GM23338 (cell line): ENCODE measurements around the gene STAMBP. TPM values are rescaled to one million over a fixed set of nuclear protein-coding genes. Genes with fewer than 3 reads are reported as not detected.

Experiments
- ATAC-seq: fragments of 200-7000 bp; cut with Tn5 transposase; 3 replicates; pipeline ENCODE4 v1.9.1; 2020
- DNase-seq: peaks from one replicate; pipeline ENCODE4 v3.0.0-alpha.2; 2015; ENCODE audit warnings: low spot score
- H2AFZ ChIP-seq: fragments of 200-600 bp; sonication (generic); 2 replicates; pipeline ENCODE4 v1.8.0; 2016; ENCODE audit warnings: antibody characterized with exemption, mild to moderate bottlenecking, moderate library complexity
- H3F3A ChIP-seq: fragments of 200-600 bp; sonication (generic); replicated peaks from 2 replicates; pipeline ENCODE4 v1.8.0; 2017; ENCODE audit warnings: antibody characterized with exemption, mixed run types, low read depth
- H3K27ac ChIP-seq: fragments of 200-600 bp; sonication (generic); 2 replicates; pipeline ENCODE4 v1.6.1; 2016; ENCODE audit warnings: low read depth
- H3K27me3 ChIP-seq: fragments of 200-600 bp; sonication (generic); 2 replicates; pipeline ENCODE4 v1.8.0; 2016; ENCODE audit warnings: mild to moderate bottlenecking, mixed run types, moderate library complexity; ENCODE audit not compliant: insufficient read depth
- H3K36me3 ChIP-seq: fragments of 200-600 bp; sonication (generic); 2 replicates; pipeline ENCODE4 v1.8.0; 2016; ENCODE audit warnings: mild to moderate bottlenecking; ENCODE audit not compliant: insufficient read depth
- H3K4me1 ChIP-seq: fragments of 200-600 bp; sonication (generic); 2 replicates; pipeline ENCODE4 v1.8.0; 2016; ENCODE audit warnings: mild to moderate bottlenecking, moderate library complexity; ENCODE audit not compliant: insufficient read depth
- H3K4me2 ChIP-seq: fragments of 200-600 bp; sonication (generic); 2 replicates; pipeline ENCODE4 v1.7.1; 2017; ENCODE audit warnings: mixed run types
- H3K4me3 ChIP-seq: fragments of 200-600 bp; sonication (generic); 2 replicates; pipeline ENCODE4 v1.6.1; 2016; ENCODE audit warnings: mixed run types
- H3K79me2 ChIP-seq: fragments of 200-600 bp; sonication (generic); replicated peaks from 2 replicates; pipeline ENCODE4 v1.8.0; 2017; ENCODE audit warnings: mild to moderate bottlenecking; ENCODE audit not compliant: insufficient read depth
- H3K9me2 ChIP-seq: fragments of 200-600 bp; sonication (generic); 2 replicates; pipeline ENCODE4 v1.8.0; 2017; ENCODE audit not compliant: insufficient read depth
- H4K20me1 ChIP-seq: fragments of 200-600 bp; sonication (generic); replicated peaks from 2 replicates; pipeline ENCODE4 v1.8.0; 2017; ENCODE audit warnings: mild to moderate bottlenecking; ENCODE audit not compliant: insufficient read depth
- H3K27ac Mint-ChIP-seq: 2 replicates; pipeline ENCODE4 v1.8.0; 2020; ENCODE audit warnings: inconsistent platforms, mild to moderate bottlenecking, moderate library complexity, mixed read lengths
- H3K27me3 Mint-ChIP-seq: 3 replicates; pipeline ENCODE4 v1.8.0; 2022; ENCODE audit warnings: low read depth, mild to moderate bottlenecking, moderate library complexity, mixed read lengths, inconsistent platforms; ENCODE audit not compliant: insufficient read depth, poor library complexity
- H3K36me3 Mint-ChIP-seq: 3 replicates; pipeline ENCODE4 v1.8.0; 2021; ENCODE audit warnings: low read depth, mild to moderate bottlenecking, inconsistent platforms, moderate library complexity, mixed read lengths
- H3K4me1 Mint-ChIP-seq: 3 replicates; pipeline ENCODE4 v1.8.0; 2020; ENCODE audit warnings: mild to moderate bottlenecking, inconsistent platforms, mixed read lengths
- H3K4me3 Mint-ChIP-seq: 3 replicates; pipeline ENCODE4 v1.8.0; 2021; ENCODE audit warnings: moderate library complexity, mild to moderate bottlenecking, inconsistent platforms, mixed read lengths
- H3K9me3 Mint-ChIP-seq: 3 replicates; pipeline ENCODE4 v1.8.0; 2020; ENCODE audit warnings: moderate library complexity, mild to moderate bottlenecking, inconsistent platforms, mixed read lengths
- CREB1 ChIP-seq: fragments of 250-450 bp; sonication (Bioruptor Pico); IDR thresholded peaks from 2 replicates; pipeline ENCODE4 v1.5.0; 2020; ENCODE audit warnings: low read depth, mild to moderate bottlenecking, moderate library complexity
- CTCF ChIP-seq, 2 experiments: fragments of 200-600 bp in 1 of 2; sonication (generic) in 1 of 2; conservative IDR thresholded peaks; 2 replicates each; pipeline versions ENCODE4 v1.5.1 to v1.6.1; 2016 to 2017; ENCODE audit warnings: antibody characterized with exemption in 2 of 2, low read depth in 2 of 2, mild to moderate bottlenecking in 2 of 2, moderate library complexity in 1 of 2
- ETS1 ChIP-seq: IDR thresholded peaks from 2 replicates; pipeline ENCODE4 v1.6.1; 2016; ENCODE audit warnings: antibody characterized with exemption
- POLR2AphosphoS5 ChIP-seq: IDR thresholded peaks from 2 replicates; pipeline ENCODE4 v1.6.1; 2016; ENCODE audit warnings: antibody characterized with exemption, low read depth
- STAT1 ChIP-seq: IDR thresholded peaks from one replicate; pipeline ENCODE4 v1.6.1; 2016; ENCODE audit warnings: antibody characterized with exemption; ENCODE audit not compliant: unreplicated experiment
- ZNF331 ChIP-seq: fragments of 250-450 bp; sonication (Bioruptor Pico); IDR thresholded peaks from 2 replicates; pipeline ENCODE4 v1.5.0; 2020; ENCODE audit warnings: low read depth, mild to moderate bottlenecking, moderate library complexity
- ZNF462 ChIP-seq: fragments of 250-450 bp; sonication (Bioruptor Pico); IDR thresholded peaks from 2 replicates; pipeline ENCODE4 v1.5.0; 2020; ENCODE audit warnings: mild to moderate bottlenecking, moderate library complexity
- polyA plus RNA-seq: library from polyadenylated mRNA; unstranded; fragments of >200 nt; fragmentation: Nextera tagmentation; extraction: Ambion mirVana; gene quantifications from 2 replicates; pipeline ENCODE4 v1.2.1, GENCODE V29; 2016
- total RNA-seq: library from RNA; depleted of rRNA; stranded (reverse); fragments of >200 nt; shearing (Covaris generic); gene quantifications from 2 replicates; pipeline ENCODE4 v1.2.3, GENCODE V29; 2014

The STAMBP gene
- total and polyA plus RNA-seq, 2 experiments from 2014 or later: 33.9 to 106 TPM

- TF ChIP-seq ZNF462 (CRISPR knock-in tag) (no peak), ETS1 (no peak), STAT1 (no peak)
Measured at GRCh38 chr2:73906847-73907505, 78.2 kb downstream of the STAMBP start (continued).

- H3F3A ChIP-seq: no peaks in the 10 kb centered on the region
- H3K4me2 ChIP-seq: no peak overlapping the region
- no peak overlapping the region for H3K27ac ChIP-seq
- H2AFZ ChIP-seq: peak overlapping the region; percentile 77
- no peaks in the 10 kb centered on the region for H3K9me2 ChIP-seq
- Mint-ChIP-seq H3K4me1 (peaks cover 6% of the 10 kb centered on the region), H3K4me3 (no peak overlapping the region), H3K27me3 (no peaks in the 10 kb centered on the region), H3K9me3 (no peaks in the 10 kb centered on the region), H3K27ac (no peak overlapping the region), H3K36me3 (no peaks in the 10 kb centered on the region)
- no peaks in the 10 kb centered on the region for H3K36me3 ChIP-seq
- peak; percentile 83 for DNase-seq
- 0 out of 2 replicates have a peak, but pooled peaks cover 3% of the 10 kb centered on the region for H3K4me1 ChIP-seq
- TF ChIP-seq STAT1 (no peak), CTCF (conservative IDR thresholded peaks at IDR 0.05; ENCODE audit: low read depth in 2 of 2) (peak; percentile 64 to 91), POLR2AphosphoS5 (no peak), CREB1 (CRISPR knock-in tag) (0 out of 2 replicates have a peak, but pooled peaks have one; percentile 37), ZNF331 (CRISPR knock-in tag) (no peak)
- H3K4me3 ChIP-seq: no peak overlapping the region
- H3K27me3 ChIP-seq: no peaks in the 10 kb centered on the region
- no peaks in the 10 kb centered on the region for H4K20me1 ChIP-seq
- ATAC-seq: peak; percentile 100
- no peaks in the 10 kb centered on the region for H3K79me2 ChIP-seq
Measured at GRCh38 chr2:73907840-73908452, 79.2 kb downstream of the STAMBP start.
